Fibroblast of lung (primary cell): ENCODE results near the gene LPIN3. TPM values are rescaled to one million over a fixed set of nuclear protein-coding genes. Genes with fewer than 3 reads are reported as not detected.

ENCODE experiments used
- DNase-seq, 2 donors: peaks; one replicate each; pipeline versions ENCODE4 v3.0.0 to v3.0.0-alpha.2; 2010; ENCODE audit warnings: low read depth in 2 of 2
- H2AFZ ChIP-seq: 2 replicates; pipeline ENCODE4 v1.5.1; 2012; ENCODE audit warnings: low read length, control low read depth, inconsistent platforms
- H3K27ac ChIP-seq: 2 replicates; pipeline ENCODE4 v1.5.1; 2011; ENCODE audit warnings: low read length, control low read depth; ENCODE audit not compliant: insufficient read depth
- H3K27me3 ChIP-seq: 2 replicates; pipeline ENCODE4 v1.5.1; 2011; ENCODE audit warnings: mild to moderate bottlenecking, low read length; ENCODE audit not compliant: control insufficient read depth, insufficient read depth
- H3K36me3 ChIP-seq: 2 replicates; pipeline ENCODE4 v1.5.1; 2011; ENCODE audit warnings: low read length; ENCODE audit not compliant: control insufficient read depth, insufficient read depth
- H3K4me1 ChIP-seq: 2 replicates; pipeline ENCODE4 v1.5.1; 2011; ENCODE audit warnings: low read length; ENCODE audit not compliant: control insufficient read depth, insufficient read depth; ENCODE audit errors: extremely low read depth
- H3K4me2 ChIP-seq: 2 replicates; pipeline ENCODE4 v1.5.1; 2011; ENCODE audit warnings: low read length, control low read depth; ENCODE audit not compliant: insufficient read depth; ENCODE audit errors: extremely low read depth
- H3K4me3 ChIP-seq, 4 experiments: fragments of 200-600 bp in 1 of 4; sonication (generic) in 1 of 4; replicated peaks in 1 of 4; 2 replicates each; pipeline ENCODE4 v1.5.1; 2011 to 2016; ENCODE audit warnings: low read length in 4 of 4, low read depth in 3 of 4, mild to moderate bottlenecking in 3 of 4, control low read depth in 2 of 4, inconsistent platforms in 1 of 4, mixed read lengths in 1 of 4; ENCODE audit not compliant: insufficient read depth in 1 of 4; ENCODE audit errors: control extremely low read depth in 1 of 4
- H3K79me2 ChIP-seq: 2 replicates; pipeline ENCODE4 v1.5.1; 2012; ENCODE audit warnings: mild to moderate bottlenecking, low read length, inconsistent platforms; ENCODE audit not compliant: control insufficient read depth, insufficient read depth
- H3K9ac ChIP-seq: 2 replicates; pipeline ENCODE4 v1.5.1; 2011; ENCODE audit warnings: mild to moderate bottlenecking, low read length, control low read depth; ENCODE audit not compliant: insufficient read depth
- H3K9me3 ChIP-seq: 2 replicates; pipeline ENCODE4 v1.5.1; 2012; ENCODE audit warnings: low read depth, low read length; ENCODE audit not compliant: control insufficient read depth, insufficient read depth
- H4K20me1 ChIP-seq: 2 replicates; pipeline ENCODE4 v1.5.1; 2011; ENCODE audit warnings: low read length; ENCODE audit not compliant: control insufficient read depth, insufficient read depth; ENCODE audit errors: extremely low read depth
- CTCF ChIP-seq, 2 donors: IDR thresholded peaks in 1 of 2; conservative IDR thresholded peaks in 1 of 2; 1 replicate in 1 of 2; 2 replicates in 1 of 2; pipeline ENCODE4 v1.5.1; 2011 to 2012; ENCODE audit warnings: low read length in 2 of 2, control low read depth in 1 of 2, inconsistent platforms in 1 of 2, low read depth in 1 of 2, mild to moderate bottlenecking in 1 of 2
- EZH2 ChIP-seq: IDR thresholded peaks from 2 replicates; pipeline ENCODE4 v1.5.1; 2012; ENCODE audit warnings: low read length, control low read depth, mild to moderate bottlenecking; ENCODE audit errors: missing control alignments
- polyA plus RNA-seq, 2 donors: library from polyadenylated mRNA; depleted of rRNA in 1 of 2; stranded (reverse) in 1 of 2; unstranded in 1 of 2; fragments of >200 nt; gene quantifications; 2 replicates each; pipeline ENCODE4 v1.2.1, GENCODE V29; 2011 to 2012; ENCODE audit warnings: missing spikeins in 1 of 2
- total RNA-seq: library from RNA; depleted of rRNA; stranded (reverse); fragments of >200 nt; gene quantifications from 2 replicates; pipeline ENCODE4 v1.2.1, GENCODE V29; 2014

Gene LPIN3
- total and polyA plus RNA-seq, 2 donors (not counting 1 experiment from before 2014, with no cell fraction given): 4.7 to 5.1 TPM

- Histone ChIP-seq H3K4me1 (no peaks in the 10 kb centered on the region), H3K4me2 (no peak overlapping the region), H3K79me2 (no peaks in the 10 kb centered on the region), H3K9me3 (no peaks in the 10 kb centered on the region), H3K4me3 (no peak overlapping the region), H2AFZ (no peak overlapping the region), H3K27ac (no peak overlapping the region), H4K20me1 (no peaks in the 10 kb centered on the region), H3K36me3 (no peaks in the 10 kb centered on the region), H3K9ac (no peak overlapping the region), H3K27me3 (peaks cover 12% of the 10 kb centered on the region)
- TF ChIP-seq CTCF (conservative IDR thresholded peaks at IDR 0.05 in 1 of 2, IDR thresholded peaks at IDR 0.05 in 1 of 2; ENCODE audit: low read depth in 1 of 2, low read length in 2 of 2): no peak
- TF ChIP-seq EZH2: no peak
- no peak for DNase-seq
Measured at GRCh38 chr20:41380551-41381193, 40.1 kb downstream of the LPIN3 start.

DNA sequence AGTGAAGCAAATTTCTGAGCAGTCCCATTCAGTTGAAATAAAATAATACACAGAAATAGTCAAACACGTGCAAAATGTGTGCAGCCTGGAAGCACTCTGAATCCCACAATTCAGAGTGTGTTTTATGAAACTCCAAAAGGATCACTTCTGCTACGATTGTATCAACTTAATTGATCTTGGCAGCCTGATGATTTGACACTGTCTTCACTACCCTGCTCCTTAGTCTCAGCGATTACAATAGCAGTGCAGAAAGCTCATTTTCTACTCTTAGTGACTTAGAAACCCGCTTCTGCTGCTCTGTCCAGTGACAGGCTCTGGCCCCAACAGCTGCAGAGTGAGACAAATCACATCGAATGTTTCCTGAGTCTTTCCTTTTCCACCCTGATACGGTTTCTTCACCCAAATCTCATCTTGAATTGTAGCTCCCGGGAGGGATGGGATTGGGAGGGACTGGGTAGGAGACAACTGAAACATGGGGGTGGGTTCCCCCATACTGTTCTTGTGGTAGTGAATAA, 42.2 kb downstream of the LPIN3 start:
- TF ChIP-seq EZH2 (no peak), CTCF (conservative IDR thresholded peaks at IDR 0.05 in 1 of 2, IDR thresholded peaks at IDR 0.05 in 1 of 2; ENCODE audit: low read depth in 1 of 2, low read length in 2 of 2) (no peak)
- Histone ChIP-seq H3K27me3 (peaks cover 10% of the 10 kb centered on the region), H4K20me1 (no peaks in the 10 kb centered on the region), H3K79me2 (no peaks in the 10 kb centered on the region), H3K36me3 (no peaks in the 10 kb centered on the region), H3K9ac (no peak overlapping the region), H3K9me3 (no peaks in the 10 kb centered on the region), H3K4me1 (no peaks in the 10 kb centered on the region), H3K27ac (no peak overlapping the region), H3K4me3 (no peak overlapping the region), H2AFZ (no peak overlapping the region), H3K4me2 (no peak overlapping the region)
- DNase-seq: no peak

GRCh38 chr20:41386502-41387427, 46.1 kb downstream of the LPIN3 start:
- Histone ChIP-seq H4K20me1 (no peaks in the 10 kb centered on the region), H3K9ac (no peak overlapping the region), H3K27me3 (peaks cover 6% of the 10 kb centered on the region), H3K4me1 (no peaks in the 10 kb centered on the region), H3K79me2 (no peaks in the 10 kb centered on the region), H3K4me2 (no peak overlapping the region), H2AFZ (no peak overlapping the region), H3K27ac (no peak overlapping the region), H3K4me3 (no peak overlapping the region), H3K36me3 (no peaks in the 10 kb centered on the region), H3K9me3 (no peaks in the 10 kb centered on the region)
- TF ChIP-seq EZH2: no peak
- no peak for TF ChIP-seq CTCF (conservative IDR thresholded peaks at IDR 0.05 in 1 of 2, IDR thresholded peaks at IDR 0.05 in 1 of 2; ENCODE audit: low read depth in 1 of 2, low read length in 2 of 2)
- peak in 1 of 2 donors; percentile 62 for DNase-seq
